ENCODE measurements around the gene RNF166.

RNF166 gene

GRCh38 chr16:88650749-88651275 is 55.4 kb downstream of the RNF166 start, which contains the start of gene CYBA:
Gene CYBA (minus strand): TSS chr16:88651053. CDS start chr16:88651013, 40 bp downstream.
- DNase-seq, result peak; percentile 83

GRCh38 chr16:88649924-88650748 is 56.1 kb downstream of the RNF166 start:
- peak; percentile 57 for DNase-seq

GRCh38 chr16:88649195-88649923 is 56.8 kb downstream of the RNF166 start:
- no peak for DNase-seq

- DNase-seq, result no peak
Measured at GRCh38 chr16:88647178-88648070, 58.8 kb downstream of the RNF166 start.
